Mesendoderm (in vitro differentiated cells): ENCODE results near the gene NEURL1.

Experiments used
- DNase-seq: peaks from one replicate; pipeline ENCODE4 v3.0.0; 2013
- H2AK5ac ChIP-seq: 2 replicates; pipeline ENCODE4 v1.6.1; 2013; ENCODE audit warnings: low read length, inconsistent platforms
- H2BK120ac ChIP-seq: 2 replicates; pipeline ENCODE4 v1.6.1; 2013; ENCODE audit warnings: low read depth, mild to moderate bottlenecking, low read length, moderate library complexity, mixed read lengths
- H2BK15ac ChIP-seq: replicated peaks from 2 replicates; pipeline ENCODE4 v1.6.1; 2013; ENCODE audit warnings: low read depth, mild to moderate bottlenecking, moderate library complexity
- H2BK5ac ChIP-seq: 2 replicates; pipeline ENCODE4 v1.6.1; 2013; ENCODE audit warnings: low read length, inconsistent platforms
- H3K18ac ChIP-seq: 2 replicates; pipeline ENCODE4 v1.6.1; 2013; ENCODE audit warnings: mild to moderate bottlenecking, low read length, mixed read lengths
- H3K23ac ChIP-seq: one replicate; pipeline ENCODE4 v1.6.1; 2013; ENCODE audit warnings: low read length
- H3K27ac ChIP-seq: 2 replicates; pipeline ENCODE4 v1.5.1; 2013; ENCODE audit warnings: low read depth, mild to moderate bottlenecking, inconsistent platforms, low read length, moderate library complexity
- H3K27me3 ChIP-seq: 2 replicates; pipeline ENCODE4 v1.6.1; 2013; ENCODE audit warnings: low read length, control low read depth, mild to moderate bottlenecking, inconsistent platforms; ENCODE audit not compliant: insufficient read depth, poor library complexity
- H3K36me3 ChIP-seq: 2 replicates; pipeline ENCODE4 v1.6.1; 2013; ENCODE audit warnings: low read length, inconsistent platforms; ENCODE audit not compliant: control insufficient read depth, insufficient read depth
- H3K4ac ChIP-seq: one replicate; pipeline ENCODE4 v1.6.1; 2013; ENCODE audit warnings: low read depth, mild to moderate bottlenecking, low read length, moderate library complexity
- H3K4me1 ChIP-seq: 2 replicates; pipeline ENCODE4 v1.6.1; 2013; ENCODE audit warnings: low read depth, low read length, inconsistent platforms; ENCODE audit not compliant: control insufficient read depth
- H3K4me2 ChIP-seq: 2 replicates; pipeline ENCODE4 v1.6.1; 2013; ENCODE audit warnings: low read length
- H3K4me3 ChIP-seq: 2 replicates; pipeline ENCODE4 v1.5.1; 2013; ENCODE audit warnings: mild to moderate bottlenecking, low read length
- H3K56ac ChIP-seq: one replicate; pipeline ENCODE4 v1.6.1; 2013; ENCODE audit warnings: low read length
- H3K79me1 ChIP-seq: 2 replicates; pipeline ENCODE4 v1.6.1; 2013; ENCODE audit warnings: low read length, inconsistent platforms
- H3K79me2 ChIP-seq: 2 replicates; pipeline ENCODE4 v1.6.1; 2013; ENCODE audit warnings: mild to moderate bottlenecking, low read length; ENCODE audit not compliant: control insufficient read depth, insufficient read depth
- H3K9ac ChIP-seq: 2 replicates; pipeline ENCODE4 v1.6.1; 2013; ENCODE audit warnings: low read length, inconsistent platforms
- H4K5ac ChIP-seq: one replicate; pipeline ENCODE4 v1.6.1; 2013; ENCODE audit warnings: low read length
- H4K8ac ChIP-seq: one replicate; pipeline ENCODE4 v1.6.1; 2013; ENCODE audit warnings: low read depth, mild to moderate bottlenecking, control low read depth, low read length, moderate library complexity
- WGBS: extraction: QIAGEN DNeasy Blood & Tissue Kit; methylation state at CpG from one replicate; pipeline ENCODE4 v1.1.7; 2013; ENCODE audit warnings: low lambda C conversion rate, missing lambda C conversion rate; ENCODE audit not compliant: insufficient coverage; ENCODE audit errors: extremely low coverage; 5-methylcytosine and 5-hydroxymethylcytosine counted together

Gene NEURL1

DNA sequence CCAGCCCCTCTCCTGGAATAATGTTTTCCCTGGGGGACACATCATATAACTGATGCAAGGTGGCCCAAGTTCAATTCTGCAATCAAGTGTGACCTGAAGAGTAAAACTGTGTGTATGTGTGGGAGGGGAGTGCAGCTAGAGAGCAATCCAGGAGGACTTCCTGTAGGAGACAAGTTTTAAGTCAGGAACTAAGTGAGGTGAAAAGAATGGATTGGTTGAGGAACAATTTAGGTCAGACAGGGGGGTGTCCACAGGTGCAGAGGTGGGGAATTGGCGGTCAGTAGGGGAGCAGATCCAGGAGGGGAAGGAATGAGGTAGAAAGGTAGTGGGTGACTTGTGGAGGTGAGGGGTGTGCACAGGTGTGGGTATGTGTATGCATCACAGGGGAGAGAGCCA is 82.6 kb downstream of the NEURL1 start:
- Histone ChIP-seq H4K8ac (no peak overlapping the region), H2BK120ac (no peak overlapping the region), H2AK5ac (no peak overlapping the region), H3K56ac (no peak overlapping the region), H3K36me3 (no peaks in the 10 kb centered on the region), H4K5ac (no peak overlapping the region), H3K79me2 (no peaks in the 10 kb centered on the region), H3K27me3 (no peaks in the 10 kb centered on the region), H3K9ac (no peak overlapping the region), H3K4ac (no peak overlapping the region), H2BK15ac (no peak overlapping the region), H3K23ac (no peak overlapping the region), H3K4me1 (no peaks in the 10 kb centered on the region), H3K4me2 (no peak overlapping the region), H3K27ac (no peak overlapping the region), H3K4me3 (no peak overlapping the region), H3K18ac (no peak overlapping the region), H3K79me1 (no peaks in the 10 kb centered on the region), H2BK5ac (no peak overlapping the region)
- no CpG with 5 or more reads among the region's 1 CpG for WGBS
- no peak for DNase-seq

DNA sequence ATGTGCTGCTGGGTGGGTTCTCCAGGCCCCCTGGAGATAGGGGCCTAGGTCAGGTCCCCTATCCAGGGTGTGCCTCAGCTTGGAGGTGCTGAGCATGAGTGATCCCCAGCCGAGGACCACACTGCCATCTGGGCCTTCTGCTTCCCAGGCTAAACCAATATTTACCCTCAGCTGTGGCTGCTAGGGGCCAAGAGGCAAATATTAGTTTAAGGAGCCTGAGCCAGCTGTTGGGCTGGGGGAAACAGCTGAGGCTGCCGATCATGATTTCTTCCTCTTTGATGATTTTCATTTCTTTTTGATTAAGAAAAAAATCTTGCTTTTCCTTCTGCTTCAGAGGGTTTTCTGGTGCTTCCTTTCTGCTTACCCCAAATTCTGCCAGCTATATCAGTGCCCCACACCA is 83.4 kb downstream of the NEURL1 start:
- H3K18ac ChIP-seq: no peak overlapping the region
- no peaks in the 10 kb centered on the region for H3K4me1 ChIP-seq
- no peak overlapping the region for H3K4ac ChIP-seq
- DNase-seq: no peak
- H2BK15ac ChIP-seq: no peak overlapping the region
- no peak overlapping the region for H3K4me3 ChIP-seq
- H2BK5ac ChIP-seq: no peak overlapping the region
- no peaks in the 10 kb centered on the region for H3K36me3 ChIP-seq
- no peak overlapping the region for H2AK5ac ChIP-seq
- no peaks in the 10 kb centered on the region for H3K79me1 ChIP-seq
- H2BK120ac ChIP-seq: no peak overlapping the region
- no peaks in the 10 kb centered on the region for H3K79me2 ChIP-seq
- no peak overlapping the region for H3K9ac ChIP-seq
- no CpG with 5 or more reads among the region's 2 CpGs for WGBS
- H3K23ac ChIP-seq: no peak overlapping the region
- no peak overlapping the region for H4K8ac ChIP-seq
- no peak overlapping the region for H3K27ac ChIP-seq
- H3K27me3 ChIP-seq: no peaks in the 10 kb centered on the region
- no peak overlapping the region for H3K56ac ChIP-seq
- no peak overlapping the region for H4K5ac ChIP-seq
- H3K4me2 ChIP-seq: no peak overlapping the region

DNA sequence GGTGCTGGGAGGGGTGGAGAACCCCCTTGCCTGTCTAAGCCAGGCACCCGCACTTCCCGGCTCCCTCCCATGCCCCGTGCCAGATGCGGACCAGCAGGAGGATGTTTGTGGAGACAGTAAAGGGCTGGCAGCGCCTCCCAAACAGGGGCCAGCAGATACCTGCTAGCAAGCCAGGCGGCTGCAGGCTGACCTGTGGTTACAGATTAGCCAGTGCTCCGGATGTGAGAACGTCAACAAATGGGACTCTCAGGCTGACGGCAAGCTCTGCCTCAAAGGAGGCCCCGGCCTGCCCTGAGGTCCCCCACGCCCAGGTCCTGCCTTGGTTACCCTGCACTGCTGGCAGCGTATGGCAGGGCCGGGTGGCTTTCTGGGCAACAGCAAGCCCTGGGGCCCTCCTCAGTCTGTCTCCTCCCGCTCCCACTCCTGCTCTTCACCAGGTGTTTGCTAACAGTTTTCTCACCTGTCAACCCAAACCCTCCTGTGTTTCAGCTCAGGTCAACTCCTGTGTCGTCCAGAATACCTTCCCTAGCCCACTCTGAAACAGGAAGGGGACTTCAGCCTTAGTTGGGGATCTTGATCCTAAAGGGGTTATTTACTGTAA is 85.4 kb downstream of the NEURL1 start:
- DNase-seq: no peak
- H3K79me2 ChIP-seq: no peaks in the 10 kb centered on the region
- no peak overlapping the region for H3K23ac ChIP-seq
- no CpG with 5 or more reads among the region's 15 CpGs for WGBS
- no peaks in the 10 kb centered on the region for H3K27me3 ChIP-seq
- H4K8ac ChIP-seq: no peak overlapping the region
- no peak overlapping the region for H2AK5ac ChIP-seq
- no peak overlapping the region for H3K56ac ChIP-seq
- H3K27ac ChIP-seq: no peak overlapping the region
- H2BK15ac ChIP-seq: no peak overlapping the region
- no peak overlapping the region for H2BK5ac ChIP-seq
- H4K5ac ChIP-seq: no peak overlapping the region
- H3K4me2 ChIP-seq: no peak overlapping the region
- H3K4ac ChIP-seq: no peak overlapping the region
- H3K36me3 ChIP-seq: no peaks in the 10 kb centered on the region
- H3K4me1 ChIP-seq: no peaks in the 10 kb centered on the region
- H3K18ac ChIP-seq: no peak overlapping the region
- H2BK120ac ChIP-seq: no peak overlapping the region
- no peaks in the 10 kb centered on the region for H3K79me1 ChIP-seq
- H3K9ac ChIP-seq: no peak overlapping the region
- no peak overlapping the region for H3K4me3 ChIP-seq

DNA sequence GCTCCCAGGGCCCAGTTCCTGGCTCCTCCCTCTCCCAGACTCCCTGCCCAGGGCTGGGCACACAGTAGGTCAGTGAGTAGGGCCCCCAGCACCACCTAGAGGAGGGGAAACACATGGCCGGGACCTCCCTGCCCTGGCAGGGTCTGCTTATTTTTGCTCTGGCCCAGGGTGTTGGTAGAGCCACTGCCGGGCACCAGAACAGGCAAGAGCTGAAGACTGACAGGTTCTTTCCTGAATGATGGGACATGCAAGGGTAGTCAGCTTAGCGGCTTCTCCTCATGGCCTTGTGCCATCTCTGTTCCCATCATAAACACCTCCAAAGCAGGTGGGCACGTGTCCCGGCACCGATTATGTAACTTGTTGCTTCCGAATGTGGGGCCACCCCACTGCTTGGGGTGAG is 86.5 kb downstream of the NEURL1 start:
- Histone ChIP-seq H3K23ac (no peak overlapping the region), H3K36me3 (no peaks in the 10 kb centered on the region), H3K56ac (no peak overlapping the region), H2AK5ac (no peak overlapping the region), H3K4me3 (no peak overlapping the region), H4K8ac (no peak overlapping the region), H3K9ac (no peak overlapping the region), H2BK5ac (no peak overlapping the region), H3K4me1 (no peaks in the 10 kb centered on the region), H3K79me1 (no peaks in the 10 kb centered on the region), H3K27ac (no peak overlapping the region), H3K4ac (no peak overlapping the region), H2BK15ac (no peak overlapping the region), H3K27me3 (no peaks in the 10 kb centered on the region), H4K5ac (no peak overlapping the region), H3K79me2 (no peaks in the 10 kb centered on the region), H3K18ac (no peak overlapping the region), H3K4me2 (no peak overlapping the region), H2BK120ac (no peak overlapping the region)
- WGBS: no CpG with 5 or more reads among the region's 7 CpGs
- DNase-seq: peak; percentile 31

DNA sequence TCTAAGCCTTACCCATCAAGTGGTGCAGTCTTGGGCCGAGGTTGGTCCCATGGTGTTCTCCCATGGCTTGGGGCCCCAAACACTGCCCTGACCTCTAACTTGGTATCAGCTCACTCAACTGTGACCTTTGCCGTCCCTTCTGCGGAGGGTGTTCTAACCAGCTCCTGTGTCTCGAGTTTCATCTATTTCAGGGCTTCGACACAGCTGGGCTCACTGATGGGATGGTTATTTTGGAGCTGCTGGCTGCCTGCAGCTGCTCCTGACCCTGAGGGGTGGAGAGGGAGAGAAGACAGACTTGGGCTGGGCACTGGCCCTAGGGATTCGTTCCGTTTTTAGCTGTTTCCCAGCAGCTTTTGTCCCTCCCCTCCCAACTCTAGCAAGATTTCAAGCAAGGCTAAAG is 86.9 kb downstream of the NEURL1 start:
- Histone ChIP-seq H2BK5ac (no peak overlapping the region), H4K8ac (no peak overlapping the region), H3K4me1 (no peaks in the 10 kb centered on the region), H3K27ac (no peak overlapping the region), H3K79me1 (no peaks in the 10 kb centered on the region), H3K79me2 (no peaks in the 10 kb centered on the region), H3K36me3 (no peaks in the 10 kb centered on the region), H2BK120ac (no peak overlapping the region), H3K4me3 (no peak overlapping the region), H3K56ac (no peak overlapping the region), H3K4ac (no peak overlapping the region), H3K9ac (no peak overlapping the region), H3K18ac (no peak overlapping the region), H4K5ac (no peak overlapping the region), H2BK15ac (no peak overlapping the region), H3K23ac (no peak overlapping the region), H3K4me2 (no peak overlapping the region), H2AK5ac (no peak overlapping the region), H3K27me3 (no peaks in the 10 kb centered on the region)
- no CpG with 5 or more reads among the region's 7 CpGs for WGBS
- no peak for DNase-seq

DNA sequence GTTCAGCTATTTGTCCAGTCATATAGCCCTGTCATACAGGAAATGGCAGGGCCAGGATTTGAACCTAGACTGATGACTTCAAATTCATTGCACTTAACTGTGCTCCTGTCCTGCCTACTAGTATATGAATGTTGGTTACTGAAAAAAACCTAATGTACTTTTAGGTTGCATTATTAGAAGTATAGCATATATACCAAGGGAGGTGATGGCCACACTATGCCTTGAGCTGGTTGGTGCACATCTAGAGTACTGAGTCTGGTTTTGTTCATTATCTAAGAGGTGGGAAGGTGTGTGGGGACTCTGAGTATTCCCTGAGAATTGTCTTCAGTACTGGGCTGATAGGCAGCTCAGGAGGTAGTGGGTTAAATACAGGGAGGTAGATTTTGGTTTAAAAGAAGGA is 88.0 kb downstream of the NEURL1 start:
- Histone ChIP-seq H3K79me1 (no peaks in the 10 kb centered on the region), H2BK5ac (no peak overlapping the region), H3K36me3 (no peaks in the 10 kb centered on the region), H3K56ac (no peak overlapping the region), H3K23ac (no peak overlapping the region), H3K4me2 (no peak overlapping the region), H2AK5ac (no peak overlapping the region), H4K5ac (no peak overlapping the region), H3K4ac (no peak overlapping the region), H3K9ac (no peak overlapping the region), H3K79me2 (no peaks in the 10 kb centered on the region), H2BK15ac (no peak overlapping the region), H3K27ac (no peak overlapping the region), H3K4me3 (no peak overlapping the region), H3K27me3 (no peaks in the 10 kb centered on the region), H3K4me1 (no peaks in the 10 kb centered on the region), H3K18ac (no peak overlapping the region), H4K8ac (no peak overlapping the region), H2BK120ac (no peak overlapping the region)
- no peak for DNase-seq
